ENCODE results near the gene NPPC. TPM values are rescaled to one million over a fixed set of nuclear protein-coding genes. Genes with fewer than 3 reads are reported as not detected.

Gene NPPC
- total and polyA plus RNA-seq, 10 of the 15 experiments (the other 5 are each of a cell fraction or from before 2014, with no cell fraction given) = 0.15 TPM; not detected in 9

DNA sequence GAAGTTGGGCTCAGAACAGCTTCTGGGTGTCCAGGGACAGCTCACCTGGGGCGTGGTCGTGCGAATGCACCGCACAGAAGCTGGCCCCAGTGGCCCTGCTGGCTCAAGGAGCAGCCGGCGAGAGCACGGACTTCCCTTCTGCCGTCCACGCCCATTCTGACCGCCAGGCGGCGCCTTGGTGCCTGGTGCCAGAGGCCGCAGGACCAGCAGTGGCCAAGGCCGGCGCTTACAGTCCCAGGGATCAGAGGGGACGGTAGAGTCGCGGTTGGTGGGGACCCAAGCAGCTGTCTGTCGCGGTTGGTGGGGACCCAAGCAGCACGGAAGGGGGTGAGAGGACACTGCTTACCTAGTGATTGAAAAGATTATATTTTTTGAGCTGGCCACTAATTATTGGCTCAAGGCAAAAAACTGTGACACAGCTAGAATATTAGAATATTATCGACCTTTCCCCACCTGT, 25.7 kb downstream of the NPPC start:
- Histone ChIP-seq H3K9ac (ENCODE audit: control insufficient read depth, insufficient read depth, low read length) (no peak overlapping the region), H2AFZ (ENCODE audit: control insufficient read depth, low read depth, low read length) (no peak overlapping the region), H3K27me3 (replicated peaks in 1 of 2; ENCODE audit: control insufficient read depth in 2 of 2, insufficient read depth in 2 of 2, low read length in 1 of 2) (no peaks in the 10 kb centered on the region; a peak in 2 of 4 replicates), H3K9me3 (replicated peaks; ENCODE audit: control insufficient read depth, insufficient read depth, low read length) (no peaks in the 10 kb centered on the region), H3K79me2 (ENCODE audit: control insufficient read depth, insufficient read depth, low read length) (no peaks in the 10 kb centered on the region), H3K36me3 (ENCODE audit: control insufficient read depth in 2 of 2, insufficient read depth in 2 of 2, low read length in 1 of 2) (no peaks in the 10 kb centered on the region), H3K4me2 (ENCODE audit: control insufficient read depth, insufficient read depth) (no peak overlapping the region), H3K4me3 (no peak overlapping the region), H3K4me1 (ENCODE audit: control insufficient read depth, insufficient read depth, low read length) (no peaks in the 10 kb centered on the region), H3K27ac (ENCODE audit: control insufficient read depth, insufficient read depth) (no peak overlapping the region), H4K20me1 (ENCODE audit: control insufficient read depth, insufficient read depth) (no peaks in the 10 kb centered on the region)
- peak; percentile 100 for ATAC-seq
- in situ Hi-C loops (cut with MboI) (no loop called here), intact Hi-C loops (cut with micrococcal nuclease; ENCODE audit: unreplicated experiment) (no loop called here)
- CTCF ChIA-PET = interaction anchor here (0.6 to 4.4 kb wide), 27 partner anchors 8 to 539 kb away, joined by 3 to 23 read pairs (median 4); no protein-coding TSS in a partner anchor
- DNase-seq (ENCODE audit: low read depth, low spot score) = no peak
- 6% methylated on average over 22 of the region's 22 CpGs for WGBS (ENCODE audit: insufficient coverage, insufficient replicate concordance, low lambda C conversion rate, missing lambda C conversion rate)
- no peak for FAIRE-seq
- SMC1A ChIA-PET (ENCODE audit: uncharacterized antibody, unreplicated experiment) = interaction anchor here (0.5 to 2.1 kb wide), 5 partner anchors 21 to 292 kb away, joined by 3 to 9 read pairs (median 3); no protein-coding TSS in a partner anchor
- no TSS peak for BruUV-seq (replicated peaks)
- RAD21 ChIA-PET (ENCODE audit: unreplicated experiment) = no interaction called here
- POLR2A ChIA-PET = no interaction called here
- TF ChIP-seq TCF7 (IDR thresholded peaks at IDR 0.05; ENCODE audit: borderline replicate concordance) (no peak), EED (IDR thresholded peaks at IDR 0.05; ENCODE audit: low read depth) (no peak), RUNX3 (IDR thresholded peaks at IDR 0.05; ENCODE audit: low read length) (0 out of 2 replicates have a peak, but pooled peaks have one; percentile 7), BRCA1 (IDR thresholded peaks at IDR 0.05; ENCODE audit: low read depth, low read length) (no peak), MTA2 (IDR thresholded peaks at IDR 0.05; ENCODE audit: low read depth) (no peak), CREM (IDR thresholded peaks at IDR 0.05; ENCODE audit: low read depth) (no peak), JUND (IDR thresholded peaks at IDR 0.05; ENCODE audit: low read depth, low read length) (no peak), ZZZ3 (IDR thresholded peaks at IDR 0.05; ENCODE audit: control insufficient read depth, insufficient read length, low read depth) (no peak), GATAD2B (conservative IDR thresholded peaks at IDR 0.05; ENCODE audit: low read depth) (no peak), IRF3 (IDR thresholded peaks at IDR 0.05) (no peak), ASH2L (IDR thresholded peaks at IDR 0.05; ENCODE audit: borderline replicate concordance, low read depth) (no peak), POLR2A (IDR thresholded peaks at IDR 0.05; ENCODE audit: low read depth, low read length) (no peak), EGR1 (IDR thresholded peaks at IDR 0.05; ENCODE audit: borderline replicate concordance in 1 of 2, low read depth in 2 of 2, low read length in 2 of 2) (no peak), ATF2 (IDR thresholded peaks at IDR 0.05; ENCODE audit: low read length) (no peak), BHLHE40 (IDR thresholded peaks at IDR 0.05; ENCODE audit: borderline replicate concordance in 1 of 2, low read depth in 2 of 2, low read length in 1 of 2) (0 out of 4 replicates have a peak, but pooled peaks of 1 of the 2 experiments have one; percentile 23), TAF1 (IDR thresholded peaks at IDR 0.05; ENCODE audit: borderline replicate concordance, low read depth, low read length) (no peak)
- TF ChIP-seq, protein P1, sequence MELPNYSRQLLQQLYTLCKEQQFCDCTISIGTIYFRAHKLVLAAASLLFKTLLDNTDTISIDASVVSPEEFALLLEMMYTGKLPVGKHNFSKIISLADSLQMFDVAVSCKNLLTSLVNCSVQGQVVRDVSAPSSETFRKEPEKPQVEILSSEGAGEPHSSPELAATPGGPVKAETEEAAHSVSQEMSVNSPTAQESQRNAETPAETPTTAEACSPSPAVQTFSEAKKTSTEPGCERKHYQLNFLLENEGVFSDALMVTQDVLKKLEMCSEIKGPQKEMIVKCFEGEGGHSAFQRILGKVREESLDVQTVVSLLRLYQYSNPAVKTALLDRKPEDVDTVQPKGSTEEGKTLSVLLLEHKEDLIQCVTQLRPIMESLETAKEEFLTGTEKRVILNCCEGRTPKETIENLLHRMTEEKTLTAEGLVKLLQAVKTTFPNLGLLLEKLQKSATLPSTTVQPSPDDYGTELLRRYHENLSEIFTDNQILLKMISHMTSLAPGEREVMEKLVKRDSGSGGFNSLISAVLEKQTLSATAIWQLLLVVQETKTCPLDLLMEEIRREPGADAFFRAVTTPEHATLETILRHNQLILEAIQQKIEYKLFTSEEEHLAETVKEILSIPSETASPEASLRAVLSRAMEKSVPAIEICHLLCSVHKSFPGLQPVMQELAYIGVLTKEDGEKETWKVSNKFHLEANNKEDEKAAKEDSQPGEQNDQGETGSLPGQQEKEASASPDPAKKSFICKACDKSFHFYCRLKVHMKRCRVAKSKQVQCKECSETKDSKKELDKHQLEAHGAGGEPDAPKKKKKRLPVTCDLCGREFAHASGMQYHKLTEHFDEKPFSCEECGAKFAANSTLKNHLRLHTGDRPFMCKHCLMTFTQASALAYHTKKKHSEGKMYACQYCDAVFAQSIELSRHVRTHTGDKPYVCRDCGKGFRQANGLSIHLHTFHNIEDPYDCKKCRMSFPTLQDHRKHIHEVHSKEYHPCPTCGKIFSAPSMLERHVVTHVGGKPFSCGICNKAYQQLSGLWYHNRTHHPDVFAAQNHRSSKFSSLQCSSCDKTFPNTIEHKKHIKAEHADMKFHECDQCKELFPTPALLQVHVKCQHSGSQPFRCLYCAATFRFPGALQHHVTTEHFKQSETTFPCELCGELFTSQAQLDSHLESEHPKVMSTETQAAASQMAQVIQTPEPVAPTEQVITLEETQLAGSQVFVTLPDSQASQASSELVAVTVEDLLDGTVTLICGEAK (IDR thresholded peaks at IDR 0.05; ENCODE audit: borderline replicate concordance) = no peak
- TF ChIP-seq, protein P2, sequence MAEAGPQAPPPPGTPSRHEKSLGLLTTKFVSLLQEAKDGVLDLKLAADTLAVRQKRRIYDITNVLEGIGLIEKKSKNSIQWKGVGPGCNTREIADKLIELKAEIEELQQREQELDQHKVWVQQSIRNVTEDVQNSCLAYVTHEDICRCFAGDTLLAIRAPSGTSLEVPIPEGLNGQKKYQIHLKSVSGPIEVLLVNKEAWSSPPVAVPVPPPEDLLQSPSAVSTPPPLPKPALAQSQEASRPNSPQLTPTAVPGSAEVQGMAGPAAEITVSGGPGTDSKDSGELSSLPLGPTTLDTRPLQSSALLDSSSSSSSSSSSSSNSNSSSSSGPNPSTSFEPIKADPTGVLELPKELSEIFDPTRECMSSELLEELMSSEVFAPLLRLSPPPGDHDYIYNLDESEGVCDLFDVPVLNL (IDR thresholded peaks at IDR 0.05; ENCODE audit: low read depth, low read length) = no peak
